CD4-positive, alpha-beta T cell treated with Interleukin-21 for 1 hour (primary cell): ENCODE data around the gene TUBAL3.

Experiments used
- DNase-seq: peaks from one replicate; pipeline ENCODE4 v3.0.0-alpha.2; 2020

TUBAL3 gene

DNA sequence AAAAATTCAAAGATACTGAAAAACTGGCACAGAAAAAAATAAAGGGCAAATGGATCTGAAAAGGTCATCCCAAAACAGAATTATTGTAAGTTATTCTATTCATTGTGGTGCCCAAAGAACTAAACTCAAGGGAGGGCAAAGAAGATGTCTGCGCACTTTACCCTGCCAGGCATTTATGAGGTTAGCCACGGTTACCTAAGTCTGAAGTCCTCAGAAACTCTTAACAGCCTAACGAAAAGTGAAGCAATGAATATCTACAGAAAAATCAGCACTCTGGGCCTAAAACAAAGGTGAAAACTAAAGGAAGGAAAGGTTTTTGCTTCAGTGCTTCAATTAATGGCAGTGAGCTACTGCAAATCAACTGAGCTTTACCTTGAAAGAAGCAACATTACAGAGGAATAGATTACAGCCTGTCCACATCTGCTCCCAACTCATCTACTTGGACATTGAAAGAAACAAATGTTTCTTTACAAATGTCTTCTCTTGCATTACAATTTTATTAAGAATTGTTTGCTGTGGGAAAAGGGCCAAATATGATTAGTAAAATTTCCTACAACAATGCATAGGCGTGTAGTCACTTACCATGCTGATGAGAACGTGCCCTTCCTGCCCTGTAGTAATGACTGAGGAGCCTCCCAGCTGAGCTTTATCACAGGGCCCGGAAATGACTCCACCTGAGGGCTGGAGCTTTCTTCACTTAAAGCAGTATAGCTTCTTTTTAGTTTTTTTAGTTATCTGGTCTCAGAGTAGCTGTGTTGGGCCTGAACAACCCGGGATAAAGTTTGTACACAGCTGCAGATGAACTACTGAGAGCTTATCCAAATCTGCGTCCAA is at the start of gene TUBAL3:
TUBAL3 (minus strand) TSS at position 621 of the 834 bp plus-strand sequence; CDS start at position 585, 36 bp downstream.
- no peak for DNase-seq

DNA sequence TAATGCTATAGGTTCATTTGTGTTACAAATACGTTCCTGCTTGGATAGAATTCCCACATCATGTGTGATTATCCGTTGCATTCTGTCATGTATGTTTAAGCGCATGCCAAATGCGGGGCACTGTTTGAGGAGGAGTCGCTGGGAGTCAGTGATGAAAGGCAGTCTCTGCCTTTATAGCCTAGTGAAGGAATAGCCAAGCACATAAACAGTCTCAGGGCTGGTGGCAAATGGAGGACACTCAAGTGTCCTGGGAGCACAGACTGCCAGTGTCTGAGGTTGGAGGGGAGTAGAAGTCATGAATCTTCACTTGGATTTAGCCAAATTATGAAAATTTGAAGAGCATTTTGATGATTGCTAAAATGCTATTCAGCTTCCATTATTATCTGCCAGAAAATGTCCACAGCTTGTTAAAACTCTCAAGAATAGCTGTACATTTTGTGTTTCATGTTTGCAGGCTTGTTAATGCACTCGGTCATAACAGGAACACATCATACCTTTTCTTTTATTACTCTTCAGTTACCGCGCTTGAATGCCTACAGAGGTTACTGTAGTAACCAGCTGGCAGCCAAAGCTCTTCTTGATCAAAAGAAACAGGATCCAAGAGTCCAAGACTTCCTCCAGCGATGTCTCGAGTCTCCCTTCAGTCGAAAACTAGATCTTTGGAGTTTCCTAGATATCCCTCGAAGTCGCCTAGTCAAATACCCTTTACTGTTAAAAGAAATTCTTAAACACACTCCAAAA is 49.3 kb upstream of the TUBAL3 start:
- DNase-seq: no peak

DNA sequence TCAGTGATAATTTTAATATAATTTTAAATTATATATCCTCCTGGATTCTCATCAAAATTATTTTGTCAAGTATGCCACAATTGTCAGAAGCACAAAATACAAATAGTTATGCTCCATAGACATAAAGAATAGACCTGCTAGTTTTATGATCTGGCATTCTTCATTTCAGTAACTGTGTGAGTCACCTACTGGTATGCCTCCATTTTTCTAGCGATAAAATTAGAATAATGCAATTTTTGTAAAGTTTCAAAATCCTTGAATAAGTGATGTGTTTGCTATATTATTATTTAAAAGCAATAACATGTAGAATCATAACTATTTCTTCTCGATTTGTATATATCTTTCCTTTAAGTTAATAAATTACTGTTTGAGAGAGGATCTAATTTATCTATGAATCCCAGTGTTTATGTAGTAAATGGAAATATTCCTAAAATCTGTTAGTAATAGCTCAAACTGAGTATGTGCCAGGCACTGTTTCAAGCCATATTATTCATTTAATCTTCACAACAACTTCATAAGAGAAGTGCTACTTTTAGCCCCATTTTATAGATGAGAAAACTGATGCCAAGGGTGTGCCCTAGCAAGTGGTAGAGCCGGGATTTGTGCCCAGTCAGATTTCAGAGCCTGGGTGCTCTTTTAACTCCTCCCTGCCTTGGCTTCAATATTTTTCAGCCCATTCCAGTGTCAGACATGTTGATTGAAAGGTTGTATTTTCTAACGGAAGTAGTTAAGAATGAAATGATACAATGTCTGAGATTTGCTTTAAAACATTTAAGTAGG is 46.2 kb upstream of the TUBAL3 start:
- DNase-seq: no peak

DNA sequence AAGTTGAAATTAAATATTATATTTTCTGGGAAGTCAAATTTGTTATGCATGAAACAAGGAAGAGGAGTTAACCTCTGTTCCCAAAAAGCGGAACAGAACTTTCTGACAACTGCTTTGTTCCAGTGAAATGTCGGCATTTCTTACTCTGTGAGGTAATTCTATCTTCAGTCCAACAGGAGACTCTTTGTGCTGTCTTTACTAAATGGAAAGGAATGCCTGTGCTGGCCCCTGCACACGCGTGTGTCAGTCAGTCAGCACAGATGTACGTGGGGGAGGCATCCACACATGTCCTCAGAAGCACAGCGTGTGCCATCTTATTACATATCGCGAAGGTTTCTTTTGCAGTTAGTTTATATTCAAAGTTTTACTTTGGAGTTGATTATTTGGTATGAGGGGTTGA is 45.2 kb upstream of the TUBAL3 start:
- no peak for DNase-seq

DNA sequence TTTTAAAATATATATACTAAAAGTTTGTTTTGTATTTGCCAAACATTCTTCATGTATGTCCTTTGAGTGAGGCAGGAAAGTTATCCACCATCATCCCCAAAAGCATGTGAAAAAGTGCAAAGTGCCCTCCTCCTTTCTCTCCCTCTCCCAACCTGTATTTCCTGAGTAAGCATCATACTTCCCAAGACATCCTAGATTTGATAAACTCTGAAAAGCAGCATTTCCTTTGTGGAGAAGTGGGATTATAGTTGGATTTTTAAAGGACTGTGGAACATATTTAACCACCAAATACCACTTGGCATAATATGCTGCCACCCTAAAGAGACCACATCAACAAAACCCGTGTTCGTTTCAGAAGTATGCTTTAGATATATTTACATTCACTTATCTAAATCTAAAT is 44.6 kb upstream of the TUBAL3 start:
- DNase-seq: no peak

- no peak for DNase-seq
Observed at GRCh38 chr10:5448333-5449001, 43.8 kb upstream of the TUBAL3 start.

DNA sequence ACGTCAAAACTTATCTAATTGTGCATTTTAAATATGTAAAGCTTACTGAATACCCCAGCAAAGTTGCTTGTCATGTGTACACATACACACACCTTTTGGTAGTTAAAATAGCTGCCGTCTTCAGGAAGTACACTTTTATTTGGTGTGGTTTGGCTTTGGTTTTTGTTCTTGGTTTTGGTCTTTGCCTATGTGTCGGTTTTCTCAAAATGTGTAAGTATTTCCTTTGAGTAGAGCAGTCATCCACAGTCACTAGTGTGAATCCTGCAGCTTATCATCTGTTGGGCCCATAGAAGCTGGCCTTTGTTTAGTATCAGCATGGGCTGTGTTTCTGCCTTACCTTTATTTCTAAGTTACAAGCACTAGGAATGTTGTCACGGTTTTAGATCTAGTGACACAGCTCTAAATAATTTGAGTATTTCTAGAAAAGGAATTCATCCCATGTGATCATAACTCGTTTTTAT is 43.0 kb upstream of the TUBAL3 start:
- peak; percentile 50 for DNase-seq

DNA sequence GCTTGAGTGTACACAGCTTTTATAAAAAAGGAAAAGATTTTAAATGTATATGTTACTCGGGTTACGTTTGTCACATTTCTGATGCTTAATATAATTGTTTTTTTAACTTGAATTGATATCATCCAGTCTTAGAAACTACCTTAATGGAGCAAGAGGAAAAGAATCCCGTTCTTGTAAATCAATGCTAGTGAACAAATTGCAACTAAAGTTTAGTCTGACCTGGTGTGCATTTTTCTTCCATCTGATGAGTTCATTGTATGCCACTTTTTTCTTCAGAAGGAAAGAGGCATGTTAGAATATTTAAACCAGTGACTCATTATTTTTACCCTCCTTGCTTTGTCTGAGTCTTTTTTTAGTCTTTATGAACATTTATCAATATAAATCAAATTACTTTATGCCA is 42.4 kb upstream of the TUBAL3 start:
- no peak for DNase-seq

DNA sequence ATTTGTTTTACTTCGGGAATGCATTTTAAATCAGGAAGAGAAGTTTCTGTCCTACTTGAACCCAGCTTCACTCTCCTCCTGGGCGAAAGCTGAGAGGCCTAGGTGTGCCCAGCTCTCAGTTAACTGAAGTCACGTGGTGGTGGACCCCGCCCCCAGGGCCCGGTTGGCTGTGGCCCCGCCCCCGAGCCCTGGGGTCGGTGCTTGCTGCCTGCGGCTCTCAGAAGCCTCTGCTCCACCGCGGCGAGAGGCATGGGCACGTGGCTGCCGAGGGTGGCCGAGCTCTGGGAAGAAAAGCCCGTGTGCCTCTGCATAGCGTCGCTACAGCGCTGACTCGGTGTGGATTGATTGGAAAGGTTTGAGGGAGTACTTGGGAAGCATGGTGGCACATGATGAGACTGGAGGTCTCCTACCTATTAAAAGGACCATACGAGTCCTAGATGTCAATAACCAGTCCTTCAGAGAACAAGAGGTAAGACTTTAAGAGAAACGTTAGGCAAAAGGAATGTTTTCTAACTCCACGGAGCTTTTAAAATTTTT is 41.8 kb upstream of the TUBAL3 start:
- peak; percentile 74 for DNase-seq

DNA sequence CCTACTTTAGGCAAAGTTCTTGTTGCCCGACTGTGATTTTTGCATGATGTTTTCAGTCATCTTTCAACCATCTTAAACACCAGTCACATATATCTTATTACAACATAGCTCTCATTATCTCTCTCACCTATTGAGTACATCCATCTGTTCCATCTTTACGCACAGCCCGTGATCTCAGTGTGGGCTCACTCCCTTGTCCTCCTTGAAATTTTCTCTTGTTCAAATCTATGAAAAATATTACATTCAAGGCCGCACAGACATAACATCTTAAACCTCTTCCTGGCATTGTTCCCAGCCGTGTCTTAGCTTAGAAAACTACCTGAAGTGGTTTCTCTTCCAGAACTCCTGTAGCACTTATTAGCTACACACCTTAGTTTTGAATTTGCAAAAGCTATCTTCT is 40.4 kb upstream of the TUBAL3 start:
- no peak for DNase-seq

DNA sequence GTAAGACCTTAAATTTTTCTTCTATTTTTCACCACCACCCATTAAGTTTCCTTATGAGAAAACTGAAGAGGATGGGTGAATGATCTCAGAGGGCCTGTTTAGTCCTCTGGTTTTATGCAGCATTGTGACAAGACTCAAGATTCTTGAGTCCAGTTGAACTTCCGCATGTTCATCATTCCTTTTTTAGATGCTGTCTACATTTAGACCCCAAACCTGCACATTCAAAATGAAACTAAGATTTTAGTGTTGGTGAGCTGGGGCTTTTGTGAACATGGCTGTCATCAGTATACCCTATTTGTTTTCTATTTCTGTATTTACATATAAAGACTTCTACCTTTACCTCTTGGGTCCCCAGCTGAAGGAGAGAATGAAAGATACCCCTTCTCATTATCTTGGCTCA is 38.8 kb upstream of the TUBAL3 start:
- no peak for DNase-seq

DNA sequence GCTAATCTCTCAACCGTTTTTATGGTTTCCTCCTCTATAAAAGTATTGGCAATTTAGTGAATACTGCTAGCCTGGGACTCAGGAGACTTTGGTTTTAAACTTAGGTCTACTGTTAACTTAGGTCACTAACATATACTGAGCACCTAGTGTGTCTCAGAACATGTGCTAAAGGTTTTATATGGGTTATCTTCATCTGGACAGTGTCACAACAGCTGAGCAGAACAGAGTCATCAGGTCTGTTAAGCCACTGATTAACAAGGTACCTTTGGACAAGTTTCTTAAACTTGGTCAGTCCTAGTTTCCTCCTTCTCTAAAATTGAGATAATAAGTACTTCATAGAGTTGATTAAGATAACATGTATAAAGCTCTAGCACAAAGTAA is 38.4 kb upstream of the TUBAL3 start:
- DNase-seq: no peak

DNA sequence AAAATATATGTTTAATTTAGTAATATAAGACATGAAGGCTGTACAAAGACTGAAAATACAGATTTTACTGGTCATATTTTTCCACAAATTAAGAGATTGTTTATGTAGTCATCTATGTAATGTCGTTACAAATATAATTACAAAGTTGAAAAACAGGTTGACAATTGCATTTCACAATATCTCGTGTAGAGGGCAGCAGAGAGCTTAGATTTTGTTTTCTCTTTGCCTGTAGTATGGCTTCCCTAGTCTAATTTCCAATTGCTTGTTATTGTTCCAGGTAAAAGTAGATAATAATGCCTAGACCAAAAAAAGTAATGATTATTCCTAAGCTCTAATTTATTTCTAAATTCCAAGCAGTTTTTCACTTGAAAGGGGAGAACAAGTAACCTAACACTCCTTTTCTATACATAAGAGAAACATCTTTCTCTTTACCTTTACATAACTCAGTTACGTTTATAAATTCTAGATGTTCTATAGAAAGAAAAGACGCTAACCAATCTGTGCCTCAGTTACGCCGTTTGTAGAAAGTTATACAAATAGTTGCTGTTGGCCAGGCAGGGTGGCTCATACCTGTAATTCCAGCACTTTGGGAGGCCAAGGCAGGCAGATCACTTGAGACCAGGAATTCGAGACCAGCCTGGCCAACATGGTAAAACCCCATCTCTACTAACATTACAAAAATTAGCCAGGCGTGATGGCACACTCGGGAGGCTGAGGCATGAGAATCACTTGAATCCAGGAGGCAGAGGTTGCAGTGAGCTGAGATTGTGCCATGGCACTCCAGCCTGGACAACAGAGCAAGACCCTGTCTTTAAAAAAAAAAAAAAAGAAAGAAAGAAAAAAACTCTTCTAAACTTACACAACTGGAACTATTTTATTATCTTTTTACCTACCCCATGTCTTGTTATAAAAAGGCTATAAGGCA is 37.7 kb upstream of the TUBAL3 start:
- peak; percentile 72 for DNase-seq

DNA sequence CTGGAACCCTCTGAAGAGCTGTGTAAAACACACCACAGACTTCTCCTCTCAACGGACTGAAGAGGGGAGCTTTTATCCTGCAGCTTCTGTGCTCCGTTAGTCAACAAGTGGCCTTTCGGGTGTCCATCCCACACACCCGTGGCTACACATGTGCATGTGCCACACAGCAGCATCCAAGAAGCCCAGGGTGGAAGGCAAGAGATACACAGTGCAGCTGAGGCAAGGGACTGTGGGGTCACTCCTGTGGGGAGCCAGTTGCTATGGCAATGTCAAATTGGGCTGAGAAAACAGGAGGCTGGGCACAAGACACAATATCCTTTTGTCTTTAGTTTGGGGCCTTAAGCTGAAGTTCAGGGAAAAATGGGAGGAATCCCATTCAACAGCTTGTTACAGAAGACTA is 36.5 kb upstream of the TUBAL3 start:
- DNase-seq: no peak

DNA sequence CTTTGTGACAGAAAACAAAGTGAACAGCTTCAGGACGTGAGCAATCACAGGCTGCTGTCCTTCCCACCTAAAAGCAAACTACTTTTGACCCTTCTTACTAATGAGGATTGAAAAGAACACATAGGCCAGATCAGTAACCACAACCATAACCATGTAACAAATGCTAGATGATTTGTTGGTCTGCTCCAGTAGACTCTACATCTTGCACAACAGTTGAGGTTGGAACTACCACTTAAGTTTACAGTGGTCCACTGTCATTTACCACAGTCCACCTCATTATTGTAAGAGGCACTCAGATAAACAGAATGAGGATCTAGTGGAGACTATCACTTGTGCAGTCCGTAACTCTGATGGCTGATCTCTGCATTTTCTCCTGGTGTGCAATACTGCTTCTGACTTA is 35.6 kb upstream of the TUBAL3 start:
- DNase-seq: no peak

GRCh38 chr10:5435328-5435727 is 30.7 kb upstream of the TUBAL3 start:
- DNase-seq: no peak

GRCh38 chr10:5434017-5434753 is 29.6 kb upstream of the TUBAL3 start:
- DNase-seq: peak; percentile 55

DNA sequence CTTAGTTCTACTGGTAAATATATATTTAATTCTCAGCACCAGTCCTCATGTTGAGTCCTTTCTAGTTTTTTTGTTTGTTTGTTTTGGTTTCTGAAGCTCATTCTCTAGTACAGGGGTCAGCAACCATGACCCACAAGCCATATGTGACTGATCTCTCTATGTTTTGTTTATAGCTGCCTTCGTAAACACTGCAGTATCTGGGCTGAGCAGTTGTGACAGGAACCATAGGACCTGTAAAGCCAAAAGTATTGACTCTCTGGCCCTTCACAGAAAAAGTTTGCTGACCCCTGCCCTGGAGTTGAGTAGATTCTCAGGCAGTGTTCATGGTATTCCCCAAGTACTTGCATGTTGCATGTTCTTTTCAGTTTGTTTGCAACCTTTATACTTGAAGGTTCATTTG is 28.6 kb upstream of the TUBAL3 start:
- DNase-seq: no peak

DNA sequence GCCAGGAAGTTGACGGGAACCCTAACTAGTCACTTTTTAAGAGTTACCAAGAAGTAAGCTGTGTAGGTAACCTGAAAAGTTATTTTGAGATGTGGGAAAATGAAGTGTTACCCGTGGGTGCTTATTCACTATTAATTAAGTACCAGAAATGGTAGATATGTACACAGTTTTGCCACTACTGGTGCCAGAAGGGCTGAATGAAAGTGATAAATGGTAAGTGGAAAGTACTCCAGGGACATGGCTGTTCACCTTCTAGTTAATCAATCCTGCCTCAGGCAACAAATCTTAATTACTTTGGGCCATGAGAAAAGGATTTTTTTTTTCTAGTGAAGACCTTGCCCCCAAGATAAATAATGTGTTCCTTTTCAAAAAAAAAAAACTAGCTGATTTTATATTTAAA is 23.5 kb upstream of the TUBAL3 start:
- no peak for DNase-seq

GRCh38 chr10:5424751-5425150 is 20.1 kb upstream of the TUBAL3 start:
- no peak for DNase-seq

GRCh38 chr10:5423771-5424170 is 19.1 kb upstream of the TUBAL3 start:
- no peak for DNase-seq
